ENCODE data around the gene GKN2. TPM values are rescaled to one million over a fixed set of nuclear protein-coding genes. Genes with fewer than 3 reads are reported as not detected.

The GKN2 gene
- total RNA-seq, 1 donor from 2014 or later = not detected

- peaks cover 5% of the 10 kb centered on the region for H3K4me1 Mint-ChIP-seq
- DNase-seq (ENCODE audit: low spot score in 2 of 2, unreplicated experiment in 2 of 2) = no peak
- no peak overlapping the region for H3K4me3 Mint-ChIP-seq
- TF ChIP-seq CTCF (IDR thresholded peaks at IDR 0.05; ENCODE audit: unreplicated experiment) = no peak
- no peaks in the 10 kb centered on the region for H3K36me3 Mint-ChIP-seq
- peaks cover 23% of the 10 kb centered on the region for H3K27me3 Mint-ChIP-seq (ENCODE audit: low read depth)
- no peaks in the 10 kb centered on the region for H3K9me3 Mint-ChIP-seq
- no peak overlapping the region for H3K27ac Mint-ChIP-seq
Measured at GRCh38 chr2:68932402-68932801, 20.3 kb downstream of the GKN2 start.

- no peak for DNase-seq (ENCODE audit: low spot score in 2 of 2, unreplicated experiment in 2 of 2)
- no peak for TF ChIP-seq CTCF (IDR thresholded peaks at IDR 0.05; ENCODE audit: unreplicated experiment)
- no peaks in the 10 kb centered on the region for H3K36me3 Mint-ChIP-seq
- H3K4me3 Mint-ChIP-seq = no peak overlapping the region
- H3K9me3 Mint-ChIP-seq = no peaks in the 10 kb centered on the region
- peaks cover 5% of the 10 kb centered on the region for H3K4me1 Mint-ChIP-seq
- H3K27me3 Mint-ChIP-seq (ENCODE audit: low read depth) = peaks cover 22% of the 10 kb centered on the region
- no peak overlapping the region for H3K27ac Mint-ChIP-seq
Measured at GRCh38 chr2:68931799-68932198, 20.9 kb downstream of the GKN2 start.

- Mint-ChIP-seq H3K4me1 (peaks cover 5% of the 10 kb centered on the region), H3K27me3 (ENCODE audit: low read depth) (peaks cover 24% of the 10 kb centered on the region), H3K36me3 (no peaks in the 10 kb centered on the region), H3K4me3 (no peak overlapping the region), H3K27ac (no peak overlapping the region), H3K9me3 (no peaks in the 10 kb centered on the region)
- TF ChIP-seq CTCF (IDR thresholded peaks at IDR 0.05; ENCODE audit: unreplicated experiment) = no peak
- DNase-seq (ENCODE audit: low spot score in 2 of 2, unreplicated experiment in 2 of 2) = no peak
Measured at GRCh38 chr2:68931149-68931711, 21.5 kb downstream of the GKN2 start.

GRCh38 chr2:68926796-68927195, 25.9 kb downstream of the GKN2 start:
- H3K9me3 Mint-ChIP-seq = no peaks in the 10 kb centered on the region
- peaks cover 29% of the 10 kb centered on the region for H3K27me3 Mint-ChIP-seq (ENCODE audit: low read depth)
- no peak overlapping the region for H3K27ac Mint-ChIP-seq
- no peaks in the 10 kb centered on the region for H3K36me3 Mint-ChIP-seq
- TF ChIP-seq CTCF (IDR thresholded peaks at IDR 0.05; ENCODE audit: unreplicated experiment) = no peak
- DNase-seq (ENCODE audit: low spot score in 2 of 2, unreplicated experiment in 2 of 2) = no peak
- no peak overlapping the region for H3K4me3 Mint-ChIP-seq
- H3K4me1 Mint-ChIP-seq = peaks cover 2% of the 10 kb centered on the region

- Mint-ChIP-seq H3K9me3 (no peaks in the 10 kb centered on the region), H3K4me3 (no peak overlapping the region), H3K36me3 (no peaks in the 10 kb centered on the region), H3K27me3 (ENCODE audit: low read depth) (peaks cover 27% of the 10 kb centered on the region), H3K27ac (no peak overlapping the region), H3K4me1 (no peaks in the 10 kb centered on the region)
- TF ChIP-seq CTCF (IDR thresholded peaks at IDR 0.05; ENCODE audit: unreplicated experiment) = peak; percentile 84
- no peak for DNase-seq (ENCODE audit: low spot score in 2 of 2, unreplicated experiment in 2 of 2)
Measured at GRCh38 chr2:68925295-68925896, 27.3 kb downstream of the GKN2 start.

All from mesothelial cell of epicardium (in vitro differentiated cells).